Stimulated activated naive B cell treated with anti-CD40 and anti-IgM and Interleukin-4, amounts not matched to agents 10 μg/mL and 1 μg/mL and 100 μg/mL, for 72 hours (primary cell): ENCODE measurements around the gene WDR45.
"Not testable (repeated sequence)": the region's sequence is repeated elsewhere in the genome, so short reads cannot be mapped to it uniquely, and the experiment has no call there.

Experiments
- ATAC-seq, 2 donors: fragments of 150-1000 bp; cut with Tn5 transposase; replicated peaks; 2 replicates each; pipeline ENCODE4 v1.10.0; 2021; ENCODE audit warnings: moderate library complexity in 1 of 2
- DNase-seq: peaks from one replicate; pipeline ENCODE4 v3.0.0; 2021
- H3K27ac Mint-ChIP-seq: one replicate; pipeline ENCODE4 v1.8.0; 2022; ENCODE audit warnings: mild to moderate bottlenecking, mixed read lengths
- H3K27me3 Mint-ChIP-seq, 2 donors: one replicate each; pipeline ENCODE4 v1.8.0; 2022; ENCODE audit warnings: mixed read lengths in 2 of 2
- H3K36me3 Mint-ChIP-seq, 2 donors: one replicate each; pipeline ENCODE4 v1.8.0; 2022; ENCODE audit warnings: mixed read lengths in 2 of 2, mild to moderate bottlenecking in 1 of 2
- H3K4me1 Mint-ChIP-seq, 2 donors: one replicate each; pipeline ENCODE4 v1.8.0; 2022; ENCODE audit warnings: mixed read lengths in 2 of 2, mild to moderate bottlenecking in 1 of 2
- H3K4me3 Mint-ChIP-seq, 2 donors: one replicate each; pipeline ENCODE4 v1.8.0; 2022; ENCODE audit warnings: mild to moderate bottlenecking in 2 of 2, mixed read lengths in 2 of 2, moderate library complexity in 1 of 2
- H3K9me3 Mint-ChIP-seq, 2 donors: one replicate each; pipeline ENCODE4 v1.8.0; 2022; ENCODE audit warnings: mixed read lengths in 2 of 2, mild to moderate bottlenecking in 1 of 2

Gene WDR45

GRCh38 chrX:49079489-49080428, at the start of gene WDR45:
Gene WDR45, minus strand, starts transcription at chrX:49079887. Its CDS starts 1,792 bp downstream, at chrX:49078095.
- Mint-ChIP-seq H3K9me3 (no peaks in the 10 kb centered on the region), H3K4me3 (peak within 1 kb of the TSS; percentile 89 to 96), H3K27me3 (no peaks in the 10 kb centered on the region), H3K36me3 (peaks cover 14 to 15% of the 10 kb centered on the region in 2 donors), H3K27ac (peak within 1 kb of the TSS; percentile 98), H3K4me1 (peaks cover 4 to 14% of the 10 kb centered on the region in 2 donors)
- peak; percentile 87 to 89 for ATAC-seq
- peak; percentile 68 for DNase-seq

DNA sequence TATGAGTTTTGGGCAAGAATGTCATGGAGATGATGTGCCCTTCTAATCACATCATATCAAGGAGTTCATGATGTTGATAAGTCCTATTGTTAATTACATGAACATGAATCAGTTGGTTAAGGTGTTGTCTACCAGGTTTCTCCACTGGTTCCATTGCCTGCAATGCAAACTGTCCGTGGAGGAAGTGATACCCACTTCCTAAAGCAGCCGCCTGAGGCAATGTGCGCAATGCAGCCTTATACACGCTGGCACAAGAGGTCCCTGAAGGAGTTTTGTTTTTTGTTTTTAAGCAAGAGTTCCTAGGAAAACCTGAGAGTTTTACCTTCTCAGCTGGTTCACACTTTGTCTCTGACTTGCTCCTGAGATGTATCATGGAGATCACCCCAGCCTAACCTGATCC, 49.7 kb upstream of the WDR45 start:
- ATAC-seq (peak; percentile 59 to 63), DNase-seq (no peak)
- Mint-ChIP-seq H3K4me1 (no peaks in the 10 kb centered on the region), H3K27ac (no peak overlapping the region), H3K9me3 (no peaks in the 10 kb centered on the region), H3K36me3 (no peaks in the 10 kb centered on the region), H3K4me3 (no peak overlapping the region), H3K27me3 (no peaks in the 10 kb centered on the region)

DNA sequence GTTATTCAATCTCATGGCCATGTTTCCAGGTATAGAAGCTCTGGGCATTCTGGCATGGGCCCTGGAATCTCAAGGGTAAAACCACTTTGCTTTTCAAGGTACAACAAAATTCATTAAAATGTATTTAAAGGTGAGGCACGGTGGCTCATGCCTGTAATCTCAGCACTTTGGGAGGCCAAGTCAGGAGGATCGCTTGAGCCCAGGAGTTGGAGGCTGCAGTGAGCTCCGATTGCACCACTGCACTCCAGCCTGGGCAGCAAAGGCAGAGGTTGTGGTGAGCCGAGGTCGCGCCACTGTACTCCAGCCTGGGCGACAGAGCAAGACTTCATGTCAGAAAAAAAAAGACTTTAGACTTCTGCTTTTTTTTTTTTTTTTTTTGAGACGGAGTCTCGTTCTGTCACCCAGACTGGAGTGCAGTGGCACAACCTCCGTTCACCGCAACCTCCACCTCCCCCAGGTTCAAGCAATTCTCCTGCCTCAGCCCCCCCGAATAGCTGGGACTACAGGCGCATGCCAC, 48.1 kb upstream of the WDR45 start:
- DNase-seq, H3K9me3 Mint-ChIP-seq, H3K27me3 Mint-ChIP-seq, H3K4me1 Mint-ChIP-seq, H3K4me3 Mint-ChIP-seq, ATAC-seq, H3K36me3 Mint-ChIP-seq, H3K27ac Mint-ChIP-seq: not testable (repeated sequence)

- Mint-ChIP-seq H3K36me3 (peaks cover 14 to 27% of the 10 kb centered on the region in 2 donors), H3K4me3 (peak overlapping the region; percentile 93 to 97), H3K27me3 (peaks cover 0 to 3% of the 10 kb centered on the region in 2 donors), H3K27ac (peak overlapping the region; percentile 97), H3K4me1 (peaks cover 17 to 27% of the 10 kb centered on the region in 2 donors), H3K9me3 (no peaks in the 10 kb centered on the region)
- ATAC-seq, result no peak
- no peak for DNase-seq
Observed at GRCh38 chrX:49122499-49122898, 42.8 kb upstream of the WDR45 start.

GRCh38 chrX:49120091-49120490, 40.4 kb upstream of the WDR45 start:
- peaks cover 17 to 27% of the 10 kb centered on the region in 2 donors for H3K4me1 Mint-ChIP-seq
- H3K27ac Mint-ChIP-seq, result no peak overlapping the region
- no peak for DNase-seq
- H3K4me3 Mint-ChIP-seq, result no peak overlapping the region
- H3K9me3 Mint-ChIP-seq, result no peaks in the 10 kb centered on the region
- H3K36me3 Mint-ChIP-seq, result peaks cover 22 to 36% of the 10 kb centered on the region in 2 donors
- no peak for ATAC-seq
- H3K27me3 Mint-ChIP-seq, result peaks cover 0 to 3% of the 10 kb centered on the region in 2 donors

GRCh38 chrX:49117581-49117980, 37.9 kb upstream of the WDR45 start:
- H3K36me3 Mint-ChIP-seq, result peaks cover 16 to 25% of the 10 kb centered on the region in 2 donors
- no peak for ATAC-seq
- H3K4me1 Mint-ChIP-seq, result peaks cover 13 to 16% of the 10 kb centered on the region in 2 donors
- DNase-seq, result no peak
- H3K27ac Mint-ChIP-seq, result no peak overlapping the region
- no peak overlapping the region for H3K4me3 Mint-ChIP-seq
- H3K9me3 Mint-ChIP-seq, result no peaks in the 10 kb centered on the region
- no peaks in the 10 kb centered on the region for H3K27me3 Mint-ChIP-seq

- Mint-ChIP-seq H3K9me3 (no peaks in the 10 kb centered on the region), H3K4me1 (peaks cover 7 to 8% of the 10 kb centered on the region in 2 donors), H3K36me3 (peaks cover 16 to 27% of the 10 kb centered on the region in 2 donors), H3K27ac (no peak overlapping the region), H3K27me3 (no peaks in the 10 kb centered on the region), H3K4me3 (no peak overlapping the region)
- no peak for DNase-seq
- no peak for ATAC-seq
Observed at GRCh38 chrX:49116716-49117115, 37.0 kb upstream of the WDR45 start.

DNA sequence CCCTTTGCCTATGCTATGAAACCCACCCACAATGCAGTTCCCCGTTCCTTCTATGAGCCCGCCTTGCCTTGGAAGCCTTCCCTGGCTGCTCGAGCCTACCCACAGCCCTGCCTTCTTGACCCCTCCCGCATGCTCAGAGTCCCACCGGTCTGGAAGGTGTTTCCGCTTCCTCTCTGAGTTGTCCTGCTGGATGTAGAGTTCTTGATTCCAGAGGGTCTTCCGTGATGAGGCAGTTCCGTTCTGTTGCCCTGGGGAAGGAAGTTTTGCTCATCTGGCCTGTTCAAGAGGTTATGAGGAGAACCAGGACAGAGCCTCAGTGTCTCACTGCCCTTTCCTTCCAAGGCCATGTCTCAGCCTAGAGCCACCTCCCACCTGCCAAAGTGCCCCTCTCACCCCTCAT, 36.4 kb upstream of the WDR45 start:
- Mint-ChIP-seq H3K4me1 (peaks cover 4 to 6% of the 10 kb centered on the region in 2 donors), H3K27me3 (no peaks in the 10 kb centered on the region), H3K27ac (no peak overlapping the region), H3K36me3 (peaks cover 15 to 24% of the 10 kb centered on the region in 2 donors), H3K4me3 (no peak overlapping the region), H3K9me3 (no peaks in the 10 kb centered on the region)
- ATAC-seq, result no peak
- no peak for DNase-seq

GRCh38 chrX:49111791-49112190, 32.1 kb upstream of the WDR45 start:
- no peak for ATAC-seq
- H3K4me1 Mint-ChIP-seq, result no peaks in the 10 kb centered on the region
- H3K27ac Mint-ChIP-seq, result no peak overlapping the region

DNA sequence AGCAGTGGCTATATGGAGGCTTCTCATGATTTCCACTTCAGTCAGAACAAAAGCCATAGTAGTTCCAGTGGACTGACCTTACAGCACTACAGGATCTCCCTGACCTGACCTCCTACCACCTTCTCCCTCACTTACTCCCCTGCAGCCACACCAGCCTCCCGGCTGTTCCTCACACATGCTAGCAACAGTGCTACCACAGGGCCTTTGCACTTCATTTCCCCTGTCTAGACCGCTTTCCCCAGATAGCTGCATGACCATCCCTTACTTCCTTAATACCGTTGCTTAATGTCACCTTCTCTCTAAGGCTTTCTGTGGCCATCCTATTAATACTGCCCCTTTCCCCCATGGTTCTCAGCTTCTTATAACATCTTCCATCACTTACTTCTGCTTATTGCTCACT, 30.7 kb upstream of the WDR45 start:
- ATAC-seq (no peak), DNase-seq (no peak)
- Mint-ChIP-seq H3K27me3 (no peaks in the 10 kb centered on the region), H3K27ac (no peak overlapping the region), H3K4me3 (no peak overlapping the region), H3K9me3 (no peaks in the 10 kb centered on the region), H3K36me3 (peaks cover 10 to 12% of the 10 kb centered on the region in 2 donors), H3K4me1 (no peaks in the 10 kb centered on the region)

More at GRCh38 chrX:49111791-49112190, 32.1 kb upstream of the WDR45 start:
- Mint-ChIP-seq H3K4me3 (no peak overlapping the region), H3K36me3 (peaks cover 17% of the 10 kb centered on the region in 2 donors), H3K9me3 (no peaks in the 10 kb centered on the region), H3K27me3 (no peaks in the 10 kb centered on the region)
- DNase-seq, result no peak

- no peak for ATAC-seq
- Mint-ChIP-seq H3K27ac (no peak overlapping the region), H3K4me1 (no peaks in the 10 kb centered on the region), H3K36me3 (peaks cover 10 to 12% of the 10 kb centered on the region in 2 donors), H3K9me3 (no peaks in the 10 kb centered on the region), H3K4me3 (no peak overlapping the region), H3K27me3 (no peaks in the 10 kb centered on the region)
- DNase-seq, result no peak
Observed at GRCh38 chrX:49108641-49109040, 29.0 kb upstream of the WDR45 start.

DNA sequence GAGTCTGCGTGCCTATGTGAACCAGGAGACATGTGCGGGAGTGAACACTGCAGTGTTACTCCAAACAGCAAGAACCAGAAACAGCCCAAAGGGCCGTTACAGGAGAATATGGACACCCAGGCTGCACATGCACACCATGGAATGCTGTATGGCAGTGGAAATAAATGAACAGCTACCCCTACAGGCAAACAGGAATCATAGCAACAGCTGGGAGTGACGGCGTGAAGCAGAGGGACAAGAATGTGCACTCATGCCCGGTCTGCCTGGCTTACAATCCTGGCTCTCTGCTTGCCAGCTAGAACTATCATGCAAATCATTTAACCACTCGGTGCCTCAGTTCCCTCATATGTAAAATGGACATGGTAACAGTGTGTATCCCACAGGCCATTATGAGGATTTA, 27.2 kb upstream of the WDR45 start:
- DNase-seq (no peak), ATAC-seq (peak; percentile 41 to 50)
- Mint-ChIP-seq H3K27me3 (no peaks in the 10 kb centered on the region), H3K36me3 (peaks cover 6 to 10% of the 10 kb centered on the region in 2 donors), H3K4me3 (no peak overlapping the region), H3K27ac (no peak overlapping the region), H3K9me3 (no peaks in the 10 kb centered on the region), H3K4me1 (peaks cover under 1 to 4% of the 10 kb centered on the region in 2 donors)

- no peaks in the 10 kb centered on the region for H3K9me3 Mint-ChIP-seq
- H3K27me3 Mint-ChIP-seq, result no peaks in the 10 kb centered on the region
- peaks cover 9 to 10% of the 10 kb centered on the region in 2 donors for H3K36me3 Mint-ChIP-seq
- no peak overlapping the region for H3K4me3 Mint-ChIP-seq
- peaks cover 6 to 11% of the 10 kb centered on the region in 2 donors for H3K4me1 Mint-ChIP-seq
- ATAC-seq (no peak), DNase-seq (no peak)
- no peak overlapping the region for H3K27ac Mint-ChIP-seq
Observed at GRCh38 chrX:49106296-49106695, 26.6 kb upstream of the WDR45 start.

GRCh38 chrX:49103637-49104036, 23.9 kb upstream of the WDR45 start:
- Mint-ChIP-seq H3K4me3 (no peak overlapping the region), H3K27ac (no peak overlapping the region)

GRCh38 chrX:49102190-49102589, 22.5 kb upstream of the WDR45 start:
- H3K9me3 Mint-ChIP-seq, result no peaks in the 10 kb centered on the region
- H3K27me3 Mint-ChIP-seq, result no peaks in the 10 kb centered on the region
- peaks cover 3 to 4% of the 10 kb centered on the region in 2 donors for H3K36me3 Mint-ChIP-seq
- H3K4me3 Mint-ChIP-seq, result peak overlapping the region; percentile 87 to 92
- ATAC-seq (no peak), DNase-seq (no peak)
- no peak overlapping the region for H3K27ac Mint-ChIP-seq
- peaks cover 6 to 14% of the 10 kb centered on the region in 2 donors for H3K4me1 Mint-ChIP-seq

More at GRCh38 chrX:49103637-49104036, 23.9 kb upstream of the WDR45 start:
- ATAC-seq, result no peak
- DNase-seq, result no peak
- Mint-ChIP-seq H3K9me3 (no peaks in the 10 kb centered on the region), H3K36me3 (peaks cover 3 to 4% of the 10 kb centered on the region in 2 donors), H3K27me3 (no peaks in the 10 kb centered on the region), H3K4me1 (peaks cover 6 to 14% of the 10 kb centered on the region in 2 donors)
